ENCODE results near the gene PFN2. TPM values are rescaled to one million over a fixed set of nuclear protein-coding genes. Genes with fewer than 3 reads are reported as not detected.

PFN2 gene
- polyA plus RNA-seq, 6 donors from 2014 or later = 0.79 to 5.2 (median 2.1) TPM

- H3K4me3 Mint-ChIP-seq = no peak overlapping the region
- ATAC-seq (ENCODE audit: low read depth in 2 of 2) = no peak
- H3K27ac Mint-ChIP-seq = peak overlapping the region in 2 of 6 donors; percentile 49 to 80
- H3K36me3 Mint-ChIP-seq = peaks cover 38% of the 10 kb centered on the region in 2 donors
- peaks cover 14 to 48% (median 23%) of the 10 kb centered on the region in 3 donors for H3K4me1 Mint-ChIP-seq
- DNase-seq = no peak
- no peaks in the 10 kb centered on the region for H3K27me3 Mint-ChIP-seq
- H3K9me3 Mint-ChIP-seq = peaks cover 0 to 26% (median 11%) of the 10 kb centered on the region in 7 donors
These were observed 36.2 kb downstream of the PFN2 start for GRCh38 chr3:149934524-149934923.

GRCh38 chr3:149933858-149934257 lies 36.8 kb downstream of the PFN2 start:
- DNase-seq = no peak
- Mint-ChIP-seq H3K27ac (peak overlapping the region in 2 of 6 donors; percentile 9 to 22), H3K4me1 (peaks cover 15 to 42% (median 21%) of the 10 kb centered on the region in 3 donors), H3K36me3 (peaks cover 33 to 40% of the 10 kb centered on the region in 2 donors), H3K4me3 (no peak overlapping the region), H3K9me3 (peaks cover 0 to 26% (median 11%) of the 10 kb centered on the region in 7 donors), H3K27me3 (no peaks in the 10 kb centered on the region)
- ATAC-seq (ENCODE audit: low read depth in 2 of 2) = peak in 1 of 2 donors; percentile 28

GRCh38 chr3:149933008-149933407 lies 37.7 kb downstream of the PFN2 start:
- H3K9me3 Mint-ChIP-seq = peaks cover 0 to 26% (median 11%) of the 10 kb centered on the region in 7 donors
- no peak overlapping the region for H3K4me3 Mint-ChIP-seq
- peaks cover 15 to 42% (median 19%) of the 10 kb centered on the region in 3 donors for H3K4me1 Mint-ChIP-seq
- no peak for ATAC-seq (ENCODE audit: low read depth in 2 of 2)
- no peak overlapping the region for H3K27ac Mint-ChIP-seq
- H3K36me3 Mint-ChIP-seq = peaks cover 37 to 40% of the 10 kb centered on the region in 2 donors
- DNase-seq = no peak
- no peaks in the 10 kb centered on the region for H3K27me3 Mint-ChIP-seq

GRCh38 chr3:149920119-149920518 lies 50.6 kb downstream of the PFN2 start:
- ATAC-seq (ENCODE audit: low read depth in 2 of 2) (no peak), DNase-seq (no peak)
- no peaks in the 10 kb centered on the region for H3K27me3 Mint-ChIP-seq
- H3K4me1 Mint-ChIP-seq = peaks cover 0 to 6% (median 5%) of the 10 kb centered on the region in 3 donors
- peaks cover 0 to 1% (median 0%) of the 10 kb centered on the region in 7 donors for H3K9me3 Mint-ChIP-seq
- no peak overlapping the region for H3K27ac Mint-ChIP-seq
- H3K36me3 Mint-ChIP-seq = peaks cover 0 to 25% of the 10 kb centered on the region in 2 donors
- no peak overlapping the region for H3K4me3 Mint-ChIP-seq

- peaks cover 0 to 25% of the 10 kb centered on the region in 2 donors for H3K36me3 Mint-ChIP-seq
- DNase-seq (no peak), ATAC-seq (ENCODE audit: low read depth in 2 of 2) (no peak)
- H3K4me1 Mint-ChIP-seq = peaks cover 0 to 6% (median 5%) of the 10 kb centered on the region in 3 donors
- H3K27ac Mint-ChIP-seq = peak overlapping the region in 2 of 6 donors; percentile 2 to 65
- no peak overlapping the region for H3K4me3 Mint-ChIP-seq
- H3K27me3 Mint-ChIP-seq = no peaks in the 10 kb centered on the region
- peaks cover 0 to 1% (median 0%) of the 10 kb centered on the region in 7 donors for H3K9me3 Mint-ChIP-seq
These were observed 51.2 kb downstream of the PFN2 start for GRCh38 chr3:149919509-149919908.

GRCh38 chr3:149917124-149917667 lies 53.5 kb downstream of the PFN2 start:
- Mint-ChIP-seq H3K4me1 (peaks cover 0 to 6% (median 5%) of the 10 kb centered on the region in 3 donors), H3K27me3 (no peaks in the 10 kb centered on the region), H3K27ac (peak overlapping the region in 3 of 6 donors; percentile 18 to 50 (median 32)), H3K4me3 (no peak overlapping the region), H3K36me3 (peaks cover 0 to 32% of the 10 kb centered on the region in 2 donors), H3K9me3 (peaks cover 0 to 1% (median 0%) of the 10 kb centered on the region in 7 donors)
- ATAC-seq (ENCODE audit: low read depth in 2 of 2) (no peak), DNase-seq (no peak)

Other genes with a start within 250 kb of the PFN2 start
- 10 to 100 TPM; 59.9 to 80.5 (median 71.2) TPM for gene COMMD2, start 218.4 kb downstream of the PFN2 start, polyA plus RNA-seq (ENCODE audit: low read depth in 6 of 6)
- 1 to 10 TPM in 1 of 6 donors, under 1 TPM in 2, not detected in 3; 0.35 to 2.6 (median 0.71) TPM for gene ANKUB1, start 178.3 kb downstream of the PFN2 start, polyA plus RNA-seq (ENCODE audit: low read depth in 6 of 6)
- 100 to 1,000 TPM; 162 to 235 (median 220) TPM for gene RNF13, start 157.7 kb downstream of the PFN2 start, polyA plus RNA-seq (ENCODE audit: low read depth in 6 of 6)

Measured in naive B cell (primary cell).